HG03196 (cell line): ENCODE results near the gene CENPS.

Experiments
- ATAC-seq: cut with Tn5 transposase; IDR thresholded peaks from one replicate; pipeline ENCODE4 v1.9.1; 2021; ENCODE audit not compliant: unreplicated experiment

Gene CENPS

DNA sequence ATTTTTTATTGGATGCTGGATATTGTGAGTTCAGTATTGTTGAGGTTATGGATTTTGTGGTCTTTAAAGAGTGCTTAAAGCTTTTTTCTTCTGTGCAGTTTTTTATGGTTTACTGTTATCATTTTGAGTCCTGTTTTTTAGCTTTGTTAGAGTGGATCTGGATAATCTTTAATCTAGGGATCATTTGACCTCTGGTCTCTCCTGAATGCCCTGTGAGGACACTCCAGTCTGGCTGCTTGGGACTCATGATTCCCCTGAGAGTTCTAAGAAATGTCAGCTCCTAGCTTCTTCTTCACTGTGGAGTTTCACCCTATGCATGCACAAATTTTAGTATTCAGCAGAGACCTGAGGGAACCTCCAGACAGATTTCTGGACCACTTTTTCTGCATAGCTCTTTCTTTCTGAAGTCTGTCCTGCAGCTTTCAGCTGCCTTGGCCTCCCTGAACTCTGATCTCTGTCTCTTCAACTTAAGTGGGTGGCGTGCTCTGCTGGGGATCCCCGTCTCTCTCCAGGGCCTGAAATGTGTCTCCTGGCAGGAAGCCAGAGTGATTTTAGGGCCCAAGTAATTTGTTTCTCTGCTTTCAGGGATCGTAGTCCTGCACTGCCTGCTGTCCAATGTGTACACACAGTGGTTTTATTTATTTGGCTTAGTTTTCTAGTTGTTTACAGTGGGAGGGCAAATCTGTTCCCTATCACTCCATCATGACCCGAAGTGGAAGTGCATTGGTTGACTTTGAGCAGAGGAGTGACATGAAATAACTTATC lies 59.2 kb downstream of the CENPS start:
- no peak for ATAC-seq

- ATAC-seq, result no peak
Observed at GRCh38 chr1:10490286-10490970, 60.2 kb downstream of the CENPS start.
